ENCODE results near the gene HIPK2. TPM values are rescaled to one million over a fixed set of nuclear protein-coding genes. Genes with fewer than 3 reads are reported as not detected.

The HIPK2 gene
- total RNA-seq, 1 experiment from 2014 or later, result 30.7 TPM

- CTCF ChIA-PET, result no interaction called here
- no peak overlapping the region for H3K27ac ChIP-seq (ENCODE audit: low read depth, low read length, poor library complexity, severe bottlenecking)
- H3K4me3 ChIP-seq (ENCODE audit: low read depth, low read length, poor library complexity, severe bottlenecking), result no peak overlapping the region
- no TSS peak for BruUV-seq (replicated peaks)
- no peaks in the 10 kb centered on the region for H3K4me1 ChIP-seq (ENCODE audit: insufficient read depth, low read length, poor library complexity, severe bottlenecking)
- DNase-seq (ENCODE audit: low spot score), result no peak
- TF ChIP-seq EZH2 (IDR thresholded peaks at IDR 0.05; ENCODE audit: borderline replicate concordance, low read depth, low read length, poor library complexity, severe bottlenecking) (no peak), CTCF (conservative IDR thresholded peaks at IDR 0.05; ENCODE audit: low read depth, low read length) (no peak)
- intact Hi-C loops (cut with micrococcal nuclease; ENCODE audit: unreplicated experiment), result no loop called here
- H3K36me3 ChIP-seq (ENCODE audit: insufficient read depth, low read length, poor library complexity, severe bottlenecking), result no peaks in the 10 kb centered on the region
- no peaks in the 10 kb centered on the region for H3K27me3 ChIP-seq (replicated peaks; ENCODE audit: insufficient read depth, low read depth, low read length, poor library complexity)
- POLR2A ChIA-PET (ENCODE audit: low non-redundant PET), result no interaction called here
- H3K9me3 ChIP-seq (ENCODE audit: low read depth, low read length, poor library complexity, severe bottlenecking), result no peaks in the 10 kb centered on the region
These were observed 84.0 kb downstream of the HIPK2 start for GRCh38 chr7:139693651-139694388.

- Histone ChIP-seq H3K4me3 (ENCODE audit: low read depth, low read length, poor library complexity, severe bottlenecking) (no peak overlapping the region), H3K27ac (ENCODE audit: low read depth, low read length, poor library complexity, severe bottlenecking) (no peak overlapping the region), H3K9me3 (ENCODE audit: low read depth, low read length, poor library complexity, severe bottlenecking) (no peaks in the 10 kb centered on the region), H3K4me1 (ENCODE audit: insufficient read depth, low read length, poor library complexity, severe bottlenecking) (no peaks in the 10 kb centered on the region), H3K36me3 (ENCODE audit: insufficient read depth, low read length, poor library complexity, severe bottlenecking) (no peaks in the 10 kb centered on the region), H3K27me3 (replicated peaks; ENCODE audit: insufficient read depth, low read depth, low read length, poor library complexity) (no peaks in the 10 kb centered on the region)
- intact Hi-C loops (cut with micrococcal nuclease; ENCODE audit: unreplicated experiment), result no loop called here
- no peak for DNase-seq (ENCODE audit: low spot score)
- no TSS peak for BruUV-seq (replicated peaks)
- POLR2A ChIA-PET (ENCODE audit: low non-redundant PET), result no interaction called here
- TF ChIP-seq EZH2 (IDR thresholded peaks at IDR 0.05; ENCODE audit: borderline replicate concordance, low read depth, low read length, poor library complexity, severe bottlenecking) (no peak), CTCF (conservative IDR thresholded peaks at IDR 0.05; ENCODE audit: low read depth, low read length) (no peak)
- CTCF ChIA-PET, result no interaction called here
These were observed 85.1 kb downstream of the HIPK2 start for GRCh38 chr7:139692723-139693122.

- BruUV-seq (replicated peaks), result no TSS peak
- H3K4me1 ChIP-seq (ENCODE audit: insufficient read depth, low read length, poor library complexity, severe bottlenecking), result no peaks in the 10 kb centered on the region
- H3K36me3 ChIP-seq (ENCODE audit: insufficient read depth, low read length, poor library complexity, severe bottlenecking), result no peaks in the 10 kb centered on the region
These were observed 86.5 kb downstream of the HIPK2 start for GRCh38 chr7:139691253-139691781.

More at GRCh38 chr7:139691253-139691781, 86.5 kb downstream of the HIPK2 start:
- H3K4me3 ChIP-seq (ENCODE audit: low read depth, low read length, poor library complexity, severe bottlenecking), result no peak overlapping the region
- TF ChIP-seq CTCF (conservative IDR thresholded peaks at IDR 0.05; ENCODE audit: low read depth, low read length), result no peak
- TF ChIP-seq EZH2 (IDR thresholded peaks at IDR 0.05; ENCODE audit: borderline replicate concordance, low read depth, low read length, poor library complexity, severe bottlenecking), result no peak
- ChIA-PET CTCF (no interaction called here), POLR2A (ENCODE audit: low non-redundant PET) (no interaction called here)
- intact Hi-C loops (cut with micrococcal nuclease; ENCODE audit: unreplicated experiment), result no loop called here
- H3K9me3 ChIP-seq (ENCODE audit: low read depth, low read length, poor library complexity, severe bottlenecking), result no peaks in the 10 kb centered on the region
- no peak overlapping the region for H3K27ac ChIP-seq (ENCODE audit: low read depth, low read length, poor library complexity, severe bottlenecking)
- no peak for DNase-seq (ENCODE audit: low spot score)
- H3K27me3 ChIP-seq (replicated peaks; ENCODE audit: insufficient read depth, low read depth, low read length, poor library complexity), result no peaks in the 10 kb centered on the region
